NCI-H2029 treated with DMSO at 0.1 percent for 48 hours (cell line): ENCODE data around the gene H3-3A.

Source experiments
- DNase-seq: peaks from one replicate; lab custom pipeline; 2025; lab: John Stamatoyannopoulos, UW

Gene H3-3A

GRCh38 chr1:226054519-226055327, 7.8 kb upstream of the H3-3A start:
- DNase-seq: no peak

- no peak for DNase-seq
Measured at GRCh38 chr1:226059709-226060108, 2.8 kb upstream of the H3-3A start.

GRCh38 chr1:226060427-226060826, 2.1 kb upstream of the H3-3A start:
- DNase-seq: no peak

- peak; percentile 36 for DNase-seq
Measured at GRCh38 chr1:226061068-226061840, 1.3 kb upstream of the H3-3A start.

GRCh38 chr1:226061841-226062557, 517 bp upstream of the H3-3A start:
- DNase-seq: no peak

- no peak for DNase-seq
Measured at GRCh38 chr1:226063224-226063976, 884 bp downstream of the H3-3A start.

GRCh38 chr1:226063977-226064815, 1.7 kb downstream of the H3-3A start:
- peak; percentile 37 for DNase-seq

GRCh38 chr1:226064816-226065248, 2.3 kb downstream of the H3-3A start:
- peak; percentile 23 for DNase-seq

GRCh38 chr1:226066415-226067078, 4.0 kb downstream of the H3-3A start:
- DNase-seq: no peak

- DNase-seq: no peak
Measured at GRCh38 chr1:226069811-226070489, 7.4 kb downstream of the H3-3A start.

GRCh38 chr1:226072347-226072746, 9.8 kb downstream of the H3-3A start:
- DNase-seq: no peak

- DNase-seq: no peak
Measured at GRCh38 chr1:226073184-226073950, 10.9 kb downstream of the H3-3A start.

GRCh38 chr1:226074046-226074445, 11.5 kb downstream of the H3-3A start:
- no peak for DNase-seq

- no peak for DNase-seq
Measured at GRCh38 chr1:226076378-226076777, 13.9 kb downstream of the H3-3A start.

GRCh38 chr1:226078374-226078773, 15.9 kb downstream of the H3-3A start:
- no peak for DNase-seq

- DNase-seq: no peak
Measured at GRCh38 chr1:226082587-226082917, 20.0 kb downstream of the H3-3A start.

GRCh38 chr1:226082959-226083301, 20.4 kb downstream of the H3-3A start:
- DNase-seq: no peak

- DNase-seq: no peak
Measured at GRCh38 chr1:226083302-226084101, 21.0 kb downstream of the H3-3A start.
